KOPT-K1 (cell line): ENCODE results near the gene ZNF555.
A peak's percentile ranks its signal among the peaks of the same experiment; 100 is the strongest.
"Not testable (repeated sequence)": the region's sequence is repeated elsewhere in the genome, so short reads cannot be mapped to it uniquely, and the experiment has no call there.

Source experiments
- H3K27ac ChIP-seq: fragments of 200-600 bp; sonication (generic); 2 replicates; pipeline ENCODE4 v1.5.1; 2016; ENCODE audit warnings: antibody characterized with exemption, mild to moderate bottlenecking, low read depth, low read length; ENCODE audit not compliant: poor library complexity, severe bottlenecking
- H3K36me3 ChIP-seq: fragments of 200-600 bp; sonication (generic); 2 replicates; pipeline ENCODE4 v1.5.1; 2017; ENCODE audit warnings: antibody characterized with exemption, mild to moderate bottlenecking, low read length, moderate library complexity; ENCODE audit not compliant: insufficient read depth
- H3K9me3 ChIP-seq: fragments of 200-600 bp; sonication (generic); 2 replicates; pipeline ENCODE4 v1.5.1; 2017; ENCODE audit warnings: antibody characterized with exemption, low read length, mild to moderate bottlenecking; ENCODE audit not compliant: insufficient read depth, poor library complexity, severe bottlenecking

The ZNF555 gene

DNA sequence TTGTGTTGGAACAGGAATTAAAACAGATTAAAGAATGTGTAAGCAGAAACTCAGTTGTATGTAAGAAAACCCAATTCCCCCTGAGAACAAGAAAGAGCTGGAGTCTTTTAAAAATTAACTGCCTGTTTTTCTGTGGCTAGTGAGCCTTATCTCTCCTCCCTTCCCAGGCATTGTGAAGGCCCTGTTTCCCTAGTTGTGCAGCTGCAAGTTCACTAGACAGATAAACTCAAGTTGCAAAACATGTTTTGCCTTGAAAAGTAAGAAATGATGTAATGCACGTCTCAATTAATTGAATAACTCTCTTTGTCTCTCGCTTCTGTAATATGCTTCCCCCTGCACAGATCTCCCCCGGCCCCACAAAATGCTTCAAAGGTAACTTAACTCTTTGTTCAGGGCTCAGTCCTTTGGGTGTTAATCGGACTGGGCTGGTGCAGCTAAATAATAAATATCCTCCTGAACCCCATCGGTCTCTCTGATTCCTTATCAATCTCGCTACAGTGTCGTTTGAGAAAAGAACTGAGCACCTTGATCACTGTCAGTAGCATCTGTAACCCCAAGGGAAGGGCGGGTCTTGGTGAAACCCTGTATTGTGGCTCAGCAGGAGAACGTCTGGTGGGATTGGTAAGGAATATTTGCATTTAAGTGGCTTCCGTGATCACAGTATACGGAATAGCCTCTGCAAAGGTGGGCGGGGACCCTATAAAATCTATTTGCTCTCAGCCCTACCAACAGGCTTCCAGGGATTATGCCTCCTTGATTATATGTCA lies 24.2 kb downstream of the ZNF555 start:
- H3K27ac ChIP-seq, result no peak overlapping the region
- peaks cover 12% of the 10 kb centered on the region for H3K9me3 ChIP-seq
- H3K36me3 ChIP-seq, result no peaks in the 10 kb centered on the region

DNA sequence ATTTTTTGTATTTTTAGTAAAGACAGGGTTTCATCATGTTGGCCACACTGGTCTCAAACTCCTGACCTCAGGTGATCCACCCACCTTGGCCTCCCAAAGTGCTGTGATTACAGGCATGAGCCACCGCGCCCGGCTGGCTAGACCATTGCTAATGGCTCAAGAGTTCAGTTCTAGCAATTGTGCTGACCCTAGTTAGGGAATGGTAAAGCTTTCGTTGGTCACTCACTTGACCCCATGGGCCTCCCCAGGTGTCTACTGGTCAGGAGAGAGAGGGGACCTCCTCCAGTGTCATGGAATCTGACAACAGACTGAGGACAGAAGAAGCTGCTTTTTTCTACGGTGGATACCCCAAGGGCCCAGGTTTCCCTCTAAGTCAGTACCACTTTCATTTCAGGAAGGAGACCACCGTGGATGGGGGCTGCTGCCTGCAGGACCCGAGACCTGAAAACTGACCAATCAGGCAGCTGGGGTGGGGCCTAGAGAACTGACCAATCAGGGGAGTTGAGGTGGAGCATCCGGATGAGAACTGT lies 25.3 kb downstream of the ZNF555 start:
- Histone ChIP-seq H3K36me3 (no peaks in the 10 kb centered on the region), H3K27ac (no peak overlapping the region), H3K9me3 (peaks cover 18% of the 10 kb centered on the region)

DNA sequence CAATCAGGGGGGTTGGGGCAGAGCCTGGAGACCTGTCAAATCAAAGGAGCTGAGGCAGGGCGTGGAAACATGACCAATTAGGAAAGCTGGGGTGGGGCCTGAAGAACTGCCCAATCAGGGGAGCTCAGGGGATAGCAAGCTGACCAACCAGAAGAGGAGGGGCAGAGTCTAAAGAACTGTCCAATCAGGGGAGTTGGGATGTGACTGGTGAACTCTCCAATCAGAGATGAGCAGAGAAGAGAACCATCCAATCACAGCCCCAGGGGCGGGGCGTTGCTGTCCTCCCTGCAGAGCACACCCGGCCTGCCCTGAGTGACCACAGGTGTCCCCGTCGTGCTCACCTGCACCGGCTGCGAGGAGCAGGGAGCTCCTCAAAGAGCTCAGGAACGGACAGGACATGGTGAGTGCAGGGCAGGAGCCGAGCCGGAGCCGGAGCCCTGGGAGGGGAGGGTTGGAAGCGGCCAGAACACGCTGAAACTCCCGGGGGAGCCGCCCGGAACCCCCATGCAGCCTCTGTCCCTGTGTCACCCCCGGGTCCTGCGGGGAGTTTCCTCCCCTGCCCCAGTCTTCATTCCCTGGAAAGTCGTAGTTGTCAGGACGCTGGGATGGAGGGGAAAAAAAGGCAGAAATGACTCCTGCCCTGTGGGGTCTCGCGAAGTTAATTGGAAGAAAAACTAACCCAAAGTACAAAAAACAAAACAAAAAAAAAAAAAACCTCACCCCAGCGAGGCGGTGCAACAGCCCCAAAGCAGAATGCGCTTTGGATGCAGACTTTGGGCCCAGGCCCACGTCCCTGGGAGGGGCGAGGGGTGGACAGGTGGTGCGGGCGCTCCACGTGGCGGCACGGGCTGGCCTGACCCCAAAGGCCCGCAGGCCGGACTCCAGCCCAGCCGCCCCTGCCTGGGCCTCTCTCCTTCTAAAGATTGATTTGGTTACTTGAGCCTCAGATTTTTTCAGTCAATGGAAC lies 26.0 kb downstream of the ZNF555 start, which contains the start of gene ZNF556:
Gene ZNF556, plus strand, starts transcription at position 311 of the 967 bp plus-strand sequence. Its CDS starts 87 bp downstream, at position 398.
- Histone ChIP-seq H3K27ac (no peak within 1 kb of the TSS), H3K36me3 (no peaks in the 10 kb centered on the region), H3K9me3 (peaks cover 23% of the 10 kb centered on the region)

DNA sequence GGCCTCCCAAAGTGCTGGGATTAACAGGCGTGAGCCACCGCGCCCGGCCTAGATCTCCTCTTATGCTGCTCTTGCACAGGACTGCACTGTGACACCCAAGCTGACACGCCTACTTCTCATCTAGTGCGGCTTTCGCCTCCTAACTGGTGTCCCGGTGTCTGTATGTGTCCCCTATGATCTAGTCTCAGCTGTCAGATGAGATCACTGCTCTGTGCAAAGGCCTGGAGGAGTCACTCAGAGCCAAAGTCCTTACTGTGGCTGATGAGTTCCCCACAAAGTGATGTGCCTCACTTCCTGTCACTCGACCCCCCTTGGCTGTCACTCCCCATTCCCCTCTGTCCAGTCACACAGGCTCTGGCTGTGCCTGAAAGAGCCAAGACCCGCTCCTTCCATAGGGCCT lies 28.3 kb downstream of the ZNF555 start:
- Histone ChIP-seq H3K36me3 (no peaks in the 10 kb centered on the region), H3K9me3 (peaks cover 23% of the 10 kb centered on the region), H3K27ac (no peak overlapping the region)

DNA sequence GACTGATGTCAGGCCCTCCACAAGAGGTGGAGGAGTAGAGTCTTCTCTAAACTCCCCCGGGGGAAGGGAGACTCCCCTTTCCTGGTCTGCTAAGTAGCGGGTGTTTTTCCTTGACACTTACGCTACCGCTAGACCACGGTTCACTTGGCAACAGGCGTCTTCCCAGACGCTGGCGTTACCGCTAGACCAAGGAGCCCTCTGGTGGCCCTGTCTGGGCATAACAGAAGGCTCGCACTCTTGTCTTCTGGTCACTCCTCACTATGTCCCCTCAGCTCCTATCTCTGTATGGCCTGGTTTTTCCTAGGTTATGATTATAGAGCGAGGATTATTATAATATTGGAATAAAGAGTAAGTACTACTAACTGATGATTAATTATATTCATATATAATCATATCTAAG lies 30.9 kb downstream of the ZNF555 start:
- not testable (repeated sequence) for H3K36me3 ChIP-seq, H3K27ac ChIP-seq
- H3K9me3 ChIP-seq, result peaks cover 34% of the 10 kb centered on the region

DNA sequence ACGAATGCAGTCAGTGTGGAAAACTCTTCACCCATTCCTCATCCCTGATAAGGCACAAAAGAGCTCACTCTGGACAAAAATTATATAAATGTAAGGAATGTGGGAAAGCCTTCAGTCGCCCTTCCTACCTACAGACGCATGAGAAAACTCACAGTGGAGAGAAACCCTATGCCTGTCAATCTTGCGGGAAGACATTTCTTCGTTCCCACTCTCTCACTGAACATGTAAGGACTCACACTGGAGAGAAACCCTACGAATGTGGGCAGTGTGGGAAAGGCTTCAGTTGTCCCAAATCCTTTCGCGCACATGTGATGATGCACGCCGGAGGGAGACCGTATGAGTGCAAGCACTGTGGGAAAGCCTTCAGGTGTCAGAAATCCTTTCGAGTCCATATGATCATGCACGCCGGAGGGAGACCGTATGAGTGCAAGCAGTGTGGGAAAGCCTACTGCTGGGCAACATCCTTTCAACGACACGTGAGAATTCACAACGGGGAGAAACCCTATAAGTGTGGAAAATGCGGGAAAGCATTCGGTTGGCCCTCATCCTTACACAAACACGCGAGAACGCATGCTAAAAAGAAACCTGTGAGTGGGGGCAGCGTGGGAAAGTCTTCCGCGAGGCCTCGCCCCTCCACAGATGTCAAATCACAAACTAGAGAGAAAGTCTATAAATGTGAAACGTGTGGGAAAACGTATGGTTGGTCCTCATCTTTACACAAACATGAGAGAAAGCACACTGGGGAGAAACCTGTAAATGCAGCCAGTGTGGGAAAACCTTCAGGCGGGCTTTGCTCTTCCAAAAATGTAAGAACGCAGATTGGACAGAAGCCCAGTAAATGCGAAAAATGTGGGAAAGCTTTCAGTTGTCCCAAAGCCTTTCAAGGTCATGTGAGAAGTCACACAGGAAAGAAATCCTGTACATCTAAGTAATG lies 36.4 kb downstream of the ZNF555 start:
- no peaks in the 10 kb centered on the region for H3K36me3 ChIP-seq
- no peak overlapping the region for H3K27ac ChIP-seq
- H3K9me3 ChIP-seq, result peaks cover 46% of the 10 kb centered on the region

DNA sequence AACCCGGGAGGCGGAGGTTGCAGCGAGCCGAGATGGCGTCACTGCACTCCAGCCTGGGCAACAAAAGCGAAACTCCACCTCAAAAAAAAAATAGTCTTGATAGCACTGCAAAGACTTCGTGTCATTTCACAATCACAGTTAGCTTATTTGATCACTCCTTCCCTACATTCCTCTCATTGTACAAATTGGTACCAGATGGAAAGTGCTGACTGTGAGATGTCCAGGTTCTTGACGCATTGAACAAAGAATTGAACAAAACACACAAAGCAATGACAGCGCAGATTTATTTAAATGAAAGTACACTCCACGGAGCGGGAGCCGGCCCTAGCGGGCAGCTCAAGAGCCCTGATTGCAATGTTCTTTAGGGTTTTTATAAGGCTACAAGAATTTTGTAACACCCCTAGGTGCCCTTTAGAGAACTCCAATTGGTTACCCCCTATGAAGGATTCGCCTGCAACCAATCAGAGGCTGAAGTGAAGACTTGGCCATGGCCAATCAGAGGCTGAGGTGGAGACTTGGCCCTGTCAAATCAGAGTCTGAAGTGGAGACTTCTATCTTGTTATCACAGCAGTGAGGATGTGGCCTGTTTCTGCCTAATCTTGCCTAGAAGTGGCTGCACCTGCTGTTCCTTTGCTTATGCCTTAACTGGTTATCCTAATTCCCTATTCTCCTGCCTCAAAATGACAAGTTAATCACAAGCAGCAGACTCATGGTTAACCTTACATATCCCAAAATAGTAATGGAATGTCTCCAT lies 42.6 kb downstream of the ZNF555 start:
- Histone ChIP-seq H3K36me3 (no peaks in the 10 kb centered on the region), H3K27ac (no peak overlapping the region), H3K9me3 (peaks cover 12% of the 10 kb centered on the region)

DNA sequence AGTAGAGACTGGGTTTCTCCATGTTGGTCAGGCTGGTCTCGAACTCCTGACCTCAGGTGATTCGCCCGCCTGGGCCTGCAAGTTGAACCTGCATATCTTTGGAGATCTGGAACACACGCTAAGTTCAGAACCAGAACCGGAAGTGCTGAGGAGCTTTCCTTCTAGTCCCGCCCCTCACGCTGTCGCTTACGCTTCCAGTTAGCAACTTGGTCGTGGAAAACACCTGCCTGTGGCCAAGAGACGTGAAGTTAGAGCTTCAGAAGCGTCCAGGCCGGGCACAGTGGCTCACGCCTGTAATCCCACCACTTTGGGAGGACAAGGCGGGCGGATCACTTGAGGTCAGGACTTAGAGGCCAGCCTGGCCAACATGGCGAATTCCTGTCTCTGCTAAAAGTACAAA lies 44.5 kb downstream of the ZNF555 start:
- H3K36me3 ChIP-seq, result no peaks in the 10 kb centered on the region
- peaks cover 16% of the 10 kb centered on the region for H3K9me3 ChIP-seq
- no peak overlapping the region for H3K27ac ChIP-seq

DNA sequence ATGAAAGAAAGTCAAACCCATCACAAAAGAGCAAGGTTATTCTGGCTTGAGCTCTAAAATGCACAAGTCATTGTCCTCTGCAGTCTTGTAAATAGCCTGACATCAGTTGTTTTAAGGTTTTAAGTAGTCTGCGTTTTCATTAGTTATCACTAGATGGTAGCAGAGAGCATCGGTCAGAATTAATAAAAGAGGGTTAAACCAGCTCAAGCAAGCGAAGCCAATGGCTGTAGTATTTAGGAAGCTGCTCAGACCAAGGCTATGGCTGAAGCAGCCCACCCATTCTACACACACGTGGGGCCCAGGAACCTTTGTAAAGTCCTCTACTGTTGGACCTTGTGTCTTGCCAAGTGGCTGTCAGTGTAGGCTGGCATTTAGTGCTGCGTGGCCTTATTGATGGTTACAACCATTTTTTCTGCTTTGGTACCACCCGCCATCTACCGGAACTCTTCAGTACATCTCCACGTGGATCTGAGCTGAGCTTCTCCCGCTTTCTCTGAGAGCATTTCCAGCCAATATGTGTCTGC lies 46.2 kb downstream of the ZNF555 start:
- H3K9me3 ChIP-seq, result peaks cover 11% of the 10 kb centered on the region
- no peaks in the 10 kb centered on the region for H3K36me3 ChIP-seq
- peak overlapping the region; percentile 76 for H3K27ac ChIP-seq

DNA sequence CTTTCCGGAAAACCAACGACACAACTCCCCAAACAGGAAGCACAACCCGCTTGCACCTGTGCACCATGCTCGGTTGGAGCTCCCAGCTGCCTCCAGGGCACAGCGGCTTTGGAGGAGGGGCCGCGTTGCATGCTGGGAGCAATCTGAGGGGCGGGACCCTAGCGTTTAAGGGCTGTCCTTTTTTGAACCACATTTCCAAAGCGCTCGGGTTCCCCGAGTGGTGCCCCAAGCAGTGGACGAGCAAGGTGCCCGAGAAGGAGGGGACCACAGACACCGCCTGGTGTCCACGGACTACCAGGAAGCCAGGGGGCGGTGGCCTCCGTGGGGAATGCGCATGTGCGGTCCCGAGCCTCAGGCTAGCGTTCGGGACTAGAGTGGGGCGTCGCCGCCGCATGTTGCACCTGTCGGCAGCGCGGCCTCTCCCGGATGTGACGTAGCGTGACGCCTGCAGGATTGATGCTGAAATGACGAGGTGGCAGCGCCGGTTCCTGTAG lies 47.5 kb downstream of the ZNF555 start:
- no peaks in the 10 kb centered on the region for H3K36me3 ChIP-seq
- peak overlapping the region; percentile 76 for H3K27ac ChIP-seq
- peaks cover 11% of the 10 kb centered on the region for H3K9me3 ChIP-seq

DNA sequence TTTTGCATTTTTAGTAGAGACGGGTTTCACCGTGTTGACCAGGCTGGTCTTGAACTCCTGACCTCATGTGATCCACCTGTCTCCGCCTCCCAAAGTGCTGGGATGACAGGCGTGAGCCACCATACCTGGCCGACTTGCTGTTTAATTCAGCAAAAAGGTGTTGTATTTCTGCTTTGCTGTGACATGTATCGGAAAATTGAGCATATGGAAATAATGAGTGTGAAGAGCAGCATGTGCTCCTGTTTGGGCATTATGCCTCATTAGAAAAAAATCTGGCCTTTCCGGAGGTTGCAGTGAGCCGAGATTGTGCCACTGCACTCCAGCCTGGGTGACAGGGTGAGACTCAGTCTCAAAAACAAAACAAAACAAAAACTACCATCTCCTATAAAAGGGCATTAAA lies 49.3 kb downstream of the ZNF555 start:
- not testable (repeated sequence) for H3K27ac ChIP-seq, H3K36me3 ChIP-seq
- peaks cover 16% of the 10 kb centered on the region for H3K9me3 ChIP-seq

DNA sequence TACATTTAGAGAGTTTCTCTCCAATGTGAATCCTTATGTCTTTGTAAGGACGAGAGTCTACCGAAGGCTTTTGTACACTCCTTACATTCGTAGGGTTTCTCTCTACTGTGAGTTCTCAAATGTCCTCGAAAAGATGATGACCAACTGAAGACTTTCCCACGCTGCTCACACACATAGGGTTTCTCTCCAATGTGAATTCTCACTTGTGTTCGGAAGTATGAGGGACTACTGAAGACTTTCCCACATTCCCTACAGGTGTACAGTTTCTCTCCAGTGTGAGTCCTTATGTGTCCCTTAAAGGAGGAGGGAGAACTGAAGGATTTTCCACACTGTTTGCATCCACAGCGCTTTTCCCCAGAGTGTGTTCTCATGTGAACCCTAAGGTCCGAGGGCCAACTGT lies 55.4 kb downstream of the ZNF555 start:
- Histone ChIP-seq H3K9me3 (peaks cover 22% of the 10 kb centered on the region), H3K36me3 (no peaks in the 10 kb centered on the region), H3K27ac (no peak overlapping the region)

DNA sequence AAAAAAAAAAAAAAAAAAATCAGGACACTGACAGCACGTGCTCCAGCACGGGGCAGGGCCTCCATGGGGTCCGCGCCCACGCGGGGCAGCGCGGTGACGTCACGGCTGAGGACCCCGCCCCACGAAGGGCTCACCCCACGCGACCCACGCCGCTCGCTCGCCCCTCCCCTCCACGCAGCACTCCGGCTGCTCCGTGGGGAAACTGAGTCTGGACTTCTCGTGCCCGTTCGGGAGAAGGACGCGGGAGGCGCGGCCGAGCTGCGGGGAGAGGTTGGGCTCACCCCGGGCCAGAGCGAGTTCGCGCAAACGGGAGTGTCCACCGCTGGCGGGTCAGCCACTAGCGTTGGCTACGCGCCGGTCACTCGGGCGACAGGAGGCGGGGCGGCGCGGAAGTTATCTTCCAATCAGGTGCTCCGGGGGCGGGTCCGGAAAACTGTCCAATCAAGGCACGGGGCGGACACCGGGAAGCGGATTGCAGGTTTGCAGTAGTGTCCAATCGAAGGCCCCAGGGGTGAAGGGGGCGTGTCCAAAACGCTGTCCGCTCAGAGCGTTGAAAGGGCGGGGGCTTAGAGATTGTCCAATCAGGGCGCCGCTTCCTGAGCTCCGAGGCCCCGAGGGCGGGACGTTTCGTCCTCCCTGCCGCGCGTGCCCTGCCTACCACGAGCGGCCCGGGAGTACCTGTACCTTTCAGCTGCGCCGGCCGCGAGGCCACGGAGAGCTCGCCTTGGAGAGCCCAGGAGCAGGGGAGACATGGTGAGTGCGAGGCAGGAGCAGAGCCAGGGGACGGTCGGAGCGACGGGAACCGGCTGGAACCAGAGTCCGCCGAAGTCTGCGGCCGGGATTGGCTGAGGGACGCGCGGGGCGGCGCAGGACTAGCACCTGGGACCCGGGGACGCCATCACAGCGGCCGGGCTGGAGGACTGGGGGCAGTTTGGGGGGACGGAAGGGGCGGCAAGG lies 59.3 kb downstream of the ZNF555 start, which contains the start of gene ZNF57:
Gene ZNF57, plus strand, starts transcription at position 633 of the 957 bp plus-strand sequence. Its CDS starts 118 bp downstream, at position 751.
- Histone ChIP-seq H3K9me3 (peaks cover 16% of the 10 kb centered on the region), H3K27ac (peak within 1 kb of the TSS; percentile 67), H3K36me3 (no peaks in the 10 kb centered on the region)
